ENCODE data around the gene CDH23. TPM values are rescaled to one million over a fixed set of nuclear protein-coding genes. Genes with fewer than 3 reads are reported as not detected.

The CDH23 gene
- total and polyA plus RNA-seq, 9 of the 15 experiments (the other 6 are each of a cell fraction or from before 2014, with no cell fraction given), result 0.18 to 1.2 (median 0.47) TPM

DNA sequence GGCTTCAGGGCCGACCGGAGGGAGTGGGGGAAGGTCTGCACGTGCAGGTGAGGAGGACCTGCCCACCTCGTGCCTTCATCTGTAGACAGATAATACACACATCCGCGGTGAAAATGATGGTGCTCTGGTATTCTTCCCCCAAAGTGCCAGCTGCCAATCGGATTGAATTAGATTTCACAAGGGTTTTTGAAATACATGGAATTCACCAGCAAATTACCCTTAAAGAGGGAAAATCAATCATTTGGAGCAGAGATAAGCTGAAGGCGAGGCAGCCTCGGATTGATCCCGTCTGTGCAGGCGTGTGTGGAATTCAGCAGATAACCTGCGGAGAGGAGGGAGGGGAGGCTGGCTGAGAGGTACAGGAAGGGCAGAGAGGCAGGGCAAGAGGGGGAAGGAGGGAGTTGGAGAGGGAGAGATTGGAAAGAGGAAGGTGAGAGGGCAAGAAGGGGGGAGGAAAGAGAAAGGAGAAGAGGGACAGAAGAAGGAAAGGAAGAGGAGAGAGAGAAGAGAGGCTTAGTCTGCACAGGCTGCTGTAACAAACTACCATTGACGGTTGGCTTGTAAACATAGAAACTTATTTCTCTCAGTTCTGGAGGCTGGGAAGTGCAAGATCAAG is 238.6 kb downstream of the CDH23 start (continued):
- TF ChIP-seq, protein P1, sequence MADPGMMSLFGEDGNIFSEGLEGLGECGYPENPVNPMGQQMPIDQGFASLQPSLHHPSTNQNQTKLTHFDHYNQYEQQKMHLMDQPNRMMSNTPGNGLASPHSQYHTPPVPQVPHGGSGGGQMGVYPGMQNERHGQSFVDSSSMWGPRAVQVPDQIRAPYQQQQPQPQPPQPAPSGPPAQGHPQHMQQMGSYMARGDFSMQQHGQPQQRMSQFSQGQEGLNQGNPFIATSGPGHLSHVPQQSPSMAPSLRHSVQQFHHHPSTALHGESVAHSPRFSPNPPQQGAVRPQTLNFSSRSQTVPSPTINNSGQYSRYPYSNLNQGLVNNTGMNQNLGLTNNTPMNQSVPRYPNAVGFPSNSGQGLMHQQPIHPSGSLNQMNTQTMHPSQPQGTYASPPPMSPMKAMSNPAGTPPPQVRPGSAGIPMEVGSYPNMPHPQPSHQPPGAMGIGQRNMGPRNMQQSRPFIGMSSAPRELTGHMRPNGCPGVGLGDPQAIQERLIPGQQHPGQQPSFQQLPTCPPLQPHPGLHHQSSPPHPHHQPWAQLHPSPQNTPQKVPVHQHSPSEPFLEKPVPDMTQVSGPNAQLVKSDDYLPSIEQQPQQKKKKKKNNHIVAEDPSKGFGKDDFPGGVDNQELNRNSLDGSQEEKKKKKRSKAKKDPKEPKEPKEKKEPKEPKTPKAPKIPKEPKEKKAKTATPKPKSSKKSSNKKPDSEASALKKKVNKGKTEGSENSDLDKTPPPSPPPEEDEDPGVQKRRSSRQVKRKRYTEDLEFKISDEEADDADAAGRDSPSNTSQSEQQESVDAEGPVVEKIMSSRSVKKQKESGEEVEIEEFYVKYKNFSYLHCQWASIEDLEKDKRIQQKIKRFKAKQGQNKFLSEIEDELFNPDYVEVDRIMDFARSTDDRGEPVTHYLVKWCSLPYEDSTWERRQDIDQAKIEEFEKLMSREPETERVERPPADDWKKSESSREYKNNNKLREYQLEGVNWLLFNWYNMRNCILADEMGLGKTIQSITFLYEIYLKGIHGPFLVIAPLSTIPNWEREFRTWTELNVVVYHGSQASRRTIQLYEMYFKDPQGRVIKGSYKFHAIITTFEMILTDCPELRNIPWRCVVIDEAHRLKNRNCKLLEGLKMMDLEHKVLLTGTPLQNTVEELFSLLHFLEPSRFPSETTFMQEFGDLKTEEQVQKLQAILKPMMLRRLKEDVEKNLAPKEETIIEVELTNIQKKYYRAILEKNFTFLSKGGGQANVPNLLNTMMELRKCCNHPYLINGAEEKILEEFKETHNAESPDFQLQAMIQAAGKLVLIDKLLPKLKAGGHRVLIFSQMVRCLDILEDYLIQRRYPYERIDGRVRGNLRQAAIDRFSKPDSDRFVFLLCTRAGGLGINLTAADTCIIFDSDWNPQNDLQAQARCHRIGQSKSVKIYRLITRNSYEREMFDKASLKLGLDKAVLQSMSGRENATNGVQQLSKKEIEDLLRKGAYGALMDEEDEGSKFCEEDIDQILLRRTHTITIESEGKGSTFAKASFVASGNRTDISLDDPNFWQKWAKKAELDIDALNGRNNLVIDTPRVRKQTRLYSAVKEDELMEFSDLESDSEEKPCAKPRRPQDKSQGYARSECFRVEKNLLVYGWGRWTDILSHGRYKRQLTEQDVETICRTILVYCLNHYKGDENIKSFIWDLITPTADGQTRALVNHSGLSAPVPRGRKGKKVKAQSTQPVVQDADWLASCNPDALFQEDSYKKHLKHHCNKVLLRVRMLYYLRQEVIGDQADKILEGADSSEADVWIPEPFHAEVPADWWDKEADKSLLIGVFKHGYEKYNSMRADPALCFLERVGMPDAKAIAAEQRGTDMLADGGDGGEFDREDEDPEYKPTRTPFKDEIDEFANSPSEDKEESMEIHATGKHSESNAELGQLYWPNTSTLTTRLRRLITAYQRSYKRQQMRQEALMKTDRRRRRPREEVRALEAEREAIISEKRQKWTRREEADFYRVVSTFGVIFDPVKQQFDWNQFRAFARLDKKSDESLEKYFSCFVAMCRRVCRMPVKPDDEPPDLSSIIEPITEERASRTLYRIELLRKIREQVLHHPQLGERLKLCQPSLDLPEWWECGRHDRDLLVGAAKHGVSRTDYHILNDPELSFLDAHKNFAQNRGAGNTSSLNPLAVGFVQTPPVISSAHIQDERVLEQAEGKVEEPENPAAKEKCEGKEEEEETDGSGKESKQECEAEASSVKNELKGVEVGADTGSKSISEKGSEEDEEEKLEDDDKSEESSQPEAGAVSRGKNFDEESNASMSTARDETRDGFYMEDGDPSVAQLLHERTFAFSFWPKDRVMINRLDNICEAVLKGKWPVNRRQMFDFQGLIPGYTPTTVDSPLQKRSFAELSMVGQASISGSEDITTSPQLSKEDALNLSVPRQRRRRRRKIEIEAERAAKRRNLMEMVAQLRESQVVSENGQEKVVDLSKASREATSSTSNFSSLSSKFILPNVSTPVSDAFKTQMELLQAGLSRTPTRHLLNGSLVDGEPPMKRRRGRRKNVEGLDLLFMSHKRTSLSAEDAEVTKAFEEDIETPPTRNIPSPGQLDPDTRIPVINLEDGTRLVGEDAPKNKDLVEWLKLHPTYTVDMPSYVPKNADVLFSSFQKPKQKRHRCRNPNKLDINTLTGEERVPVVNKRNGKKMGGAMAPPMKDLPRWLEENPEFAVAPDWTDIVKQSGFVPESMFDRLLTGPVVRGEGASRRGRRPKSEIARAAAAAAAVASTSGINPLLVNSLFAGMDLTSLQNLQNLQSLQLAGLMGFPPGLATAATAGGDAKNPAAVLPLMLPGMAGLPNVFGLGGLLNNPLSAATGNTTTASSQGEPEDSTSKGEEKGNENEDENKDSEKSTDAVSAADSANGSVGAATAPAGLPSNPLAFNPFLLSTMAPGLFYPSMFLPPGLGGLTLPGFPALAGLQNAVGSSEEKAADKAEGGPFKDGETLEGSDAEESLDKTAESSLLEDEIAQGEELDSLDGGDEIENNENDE (IDR thresholded peaks at IDR 0.05; ENCODE audit: low read depth, low read length), result no peak
- TF ChIP-seq NFIX (CRISPR knock-in tag; IDR thresholded peaks at IDR 0.05; ENCODE audit: low read depth) (no peak), NCOA4 (IDR thresholded peaks at IDR 0.05; ENCODE audit: partially characterized antibody) (peak; percentile 79), HDAC3 (IDR thresholded peaks at IDR 0.05; ENCODE audit: borderline replicate concordance, partially characterized antibody) (no peak), MTA2 (IDR thresholded peaks at IDR 0.05; ENCODE audit: low read depth) (peak; percentile 96), NUFIP1 (IDR thresholded peaks at IDR 0.05; ENCODE audit: partially characterized antibody) (peak; percentile 52), NR2C1 (IDR thresholded peaks at IDR 0.05) (no peak), NR2C1 (tag; IDR thresholded peaks at IDR 0.05) (peak; percentile 82), NCOA1 (IDR thresholded peaks at IDR 0.05; ENCODE audit: low read depth) (peak; percentile 90; the same call in 1 of the 2 replicates)
- TF ChIP-seq, protein P2, sequence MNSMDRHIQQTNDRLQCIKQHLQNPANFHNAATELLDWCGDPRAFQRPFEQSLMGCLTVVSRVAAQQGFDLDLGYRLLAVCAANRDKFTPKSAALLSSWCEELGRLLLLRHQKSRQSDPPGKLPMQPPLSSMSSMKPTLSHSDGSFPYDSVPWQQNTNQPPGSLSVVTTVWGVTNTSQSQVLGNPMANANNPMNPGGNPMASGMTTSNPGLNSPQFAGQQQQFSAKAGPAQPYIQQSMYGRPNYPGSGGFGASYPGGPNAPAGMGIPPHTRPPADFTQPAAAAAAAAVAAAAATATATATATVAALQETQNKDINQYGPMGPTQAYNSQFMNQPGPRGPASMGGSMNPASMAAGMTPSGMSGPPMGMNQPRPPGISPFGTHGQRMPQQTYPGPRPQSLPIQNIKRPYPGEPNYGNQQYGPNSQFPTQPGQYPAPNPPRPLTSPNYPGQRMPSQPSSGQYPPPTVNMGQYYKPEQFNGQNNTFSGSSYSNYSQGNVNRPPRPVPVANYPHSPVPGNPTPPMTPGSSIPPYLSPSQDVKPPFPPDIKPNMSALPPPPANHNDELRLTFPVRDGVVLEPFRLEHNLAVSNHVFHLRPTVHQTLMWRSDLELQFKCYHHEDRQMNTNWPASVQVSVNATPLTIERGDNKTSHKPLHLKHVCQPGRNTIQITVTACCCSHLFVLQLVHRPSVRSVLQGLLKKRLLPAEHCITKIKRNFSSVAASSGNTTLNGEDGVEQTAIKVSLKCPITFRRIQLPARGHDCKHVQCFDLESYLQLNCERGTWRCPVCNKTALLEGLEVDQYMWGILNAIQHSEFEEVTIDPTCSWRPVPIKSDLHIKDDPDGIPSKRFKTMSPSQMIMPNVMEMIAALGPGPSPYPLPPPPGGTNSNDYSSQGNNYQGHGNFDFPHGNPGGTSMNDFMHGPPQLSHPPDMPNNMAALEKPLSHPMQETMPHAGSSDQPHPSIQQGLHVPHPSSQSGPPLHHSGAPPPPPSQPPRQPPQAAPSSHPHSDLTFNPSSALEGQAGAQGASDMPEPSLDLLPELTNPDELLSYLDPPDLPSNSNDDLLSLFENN (IDR thresholded peaks at IDR 0.05; ENCODE audit: low read depth in 2 of 2, low read length in 2 of 2), result 0 out of 4 replicates have a peak, but pooled peaks of 1 of the 2 experiments have one; percentile 43
- TF ChIP-seq, protein P3, sequence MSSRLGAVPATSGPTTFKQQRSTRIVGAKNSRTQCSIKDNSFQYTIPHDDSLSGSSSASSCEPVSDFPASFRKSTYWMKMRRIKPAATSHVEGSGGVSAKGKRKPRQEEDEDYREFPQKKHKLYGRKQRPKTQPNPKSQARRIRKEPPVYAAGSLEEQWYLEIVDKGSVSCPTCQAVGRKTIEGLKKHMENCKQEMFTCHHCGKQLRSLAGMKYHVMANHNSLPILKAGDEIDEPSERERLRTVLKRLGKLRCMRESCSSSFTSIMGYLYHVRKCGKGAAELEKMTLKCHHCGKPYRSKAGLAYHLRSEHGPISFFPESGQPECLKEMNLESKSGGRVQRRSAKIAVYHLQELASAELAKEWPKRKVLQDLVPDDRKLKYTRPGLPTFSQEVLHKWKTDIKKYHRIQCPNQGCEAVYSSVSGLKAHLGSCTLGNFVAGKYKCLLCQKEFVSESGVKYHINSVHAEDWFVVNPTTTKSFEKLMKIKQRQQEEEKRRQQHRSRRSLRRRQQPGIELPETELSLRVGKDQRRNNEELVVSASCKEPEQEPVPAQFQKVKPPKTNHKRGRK (tag; IDR thresholded peaks at IDR 0.05), result peak; percentile 80
